SIG-M5 (cell line): Measurements from ENCODE around the gene CEBPA.
"Not testable (repeated sequence)": the region's sequence is repeated elsewhere in the genome, so short reads cannot be mapped to it uniquely, and the experiment has no call there.

ENCODE experiments used
- DNase-seq: peaks from one replicate; lab custom pipeline; 2025; lab: John Stamatoyannopoulos, UW

CEBPA gene

GRCh38 chr19:33324628-33325027, 22.3 kb upstream of the CEBPA start:
- DNase-seq, result no peak

- DNase-seq, result no peak
Observed at GRCh38 chr19:33323093-33323820, 20.9 kb upstream of the CEBPA start.

- no peak for DNase-seq
Observed at GRCh38 chr19:33320636-33321035, 18.3 kb upstream of the CEBPA start.

- not testable (repeated sequence) for DNase-seq
Observed at GRCh38 chr19:33317991-33318390, 15.7 kb upstream of the CEBPA start.

- no peak for DNase-seq
Observed at GRCh38 chr19:33317517-33317916, 15.2 kb upstream of the CEBPA start.

GRCh38 chr19:33316541-33317264, 14.4 kb upstream of the CEBPA start:
- DNase-seq, result no peak

- DNase-seq, result not testable (repeated sequence)
Observed at GRCh38 chr19:33312808-33313207, 10.5 kb upstream of the CEBPA start.

- DNase-seq, result no peak
Observed at GRCh38 chr19:33312065-33312464, 9.7 kb upstream of the CEBPA start.

- DNase-seq, result no peak
Observed at GRCh38 chr19:33311326-33311682, 9.0 kb upstream of the CEBPA start.

- no peak for DNase-seq
Observed at GRCh38 chr19:33310606-33311325, 8.4 kb upstream of the CEBPA start.

GRCh38 chr19:33309826-33310225, 7.5 kb upstream of the CEBPA start:
- no peak for DNase-seq

- no peak for DNase-seq
Observed at GRCh38 chr19:33306853-33307792, 4.8 kb upstream of the CEBPA start.

GRCh38 chr19:33306191-33306590, 3.9 kb upstream of the CEBPA start:
- DNase-seq, result no peak

- no peak for DNase-seq
Observed at GRCh38 chr19:33304760-33305647, 2.7 kb upstream of the CEBPA start.

GRCh38 chr19:33304371-33304759, 2.0 kb upstream of the CEBPA start:
- DNase-seq, result no peak

GRCh38 chr19:33303791-33304345, 1.5 kb upstream of the CEBPA start:
- no peak for DNase-seq

- DNase-seq, result no peak
Observed at GRCh38 chr19:33302974-33303790, 848 bp upstream of the CEBPA start.

GRCh38 chr19:33301900-33302174, 497 bp downstream of the CEBPA start:
- no peak for DNase-seq

GRCh38 chr19:33301144-33301899, 1.0 kb downstream of the CEBPA start:
- no peak for DNase-seq

- no peak for DNase-seq
Observed at GRCh38 chr19:33300894-33301143, 1.5 kb downstream of the CEBPA start.
